GM12892 (cell line): ENCODE data around the gene HGFAC.
"Not testable (repeated sequence)": the region's sequence is repeated elsewhere in the genome, so short reads cannot be mapped to it uniquely, and the experiment has no call there.

Experiments
- DNase-seq: peaks from one replicate; pipeline ENCODE4 v3.0.0; 2011; ENCODE audit not compliant: insufficient read length
- FAIRE-seq: peaks from 2 replicates; lab custom pipeline; 2011; peaks lifted over from hg19 to GRCh38; lab: Jason Lieb, UNC
- POLR2A ChIP-seq: IDR thresholded peaks from 2 replicates; pipeline ENCODE4 v1.6.1; 2011; ENCODE audit warnings: low read depth, low read length, control low read depth
- POLR2AphosphoS5 ChIP-seq: IDR thresholded peaks from 2 replicates; pipeline ENCODE4 v1.6.1; 2011; ENCODE audit warnings: low read depth, low read length, control low read depth
- TAF1 ChIP-seq: IDR thresholded peaks from 2 replicates; pipeline ENCODE4 v1.6.1; 2011; ENCODE audit warnings: low read depth, mild to moderate bottlenecking, control low read depth, low read length, borderline replicate concordance

The HGFAC gene

GRCh38 chr4:3447431-3448395 is 5.9 kb downstream of the HGFAC start:
- FAIRE-seq (no peak), DNase-seq (no peak)
- TF ChIP-seq TAF1: no peak
- no peak for TF ChIP-seq POLR2A
- no peak for TF ChIP-seq POLR2AphosphoS5

- TF ChIP-seq POLR2AphosphoS5 (no peak), POLR2A (no peak), TAF1 (no peak)
- DNase-seq (no peak), FAIRE-seq (no peak)
Observed at GRCh38 chr4:3449047-3449573, 7.3 kb downstream of the HGFAC start.

- TF ChIP-seq POLR2AphosphoS5 (no peak), TAF1 (no peak), POLR2A (no peak)
- FAIRE-seq (no peak), DNase-seq (no peak)
Observed at GRCh38 chr4:3449574-3450534, 8.1 kb downstream of the HGFAC start.

GRCh38 chr4:3450643-3451042 is 8.9 kb downstream of the HGFAC start:
- no peak for FAIRE-seq
- TF ChIP-seq POLR2AphosphoS5 (no peak), POLR2A (no peak), TAF1 (no peak)
- no peak for DNase-seq

- no peak for FAIRE-seq
- DNase-seq: no peak
- TF ChIP-seq TAF1 (no peak), POLR2AphosphoS5 (no peak), POLR2A (no peak)
Observed at GRCh38 chr4:3451956-3452355, 10.2 kb downstream of the HGFAC start.

- no peak for TF ChIP-seq POLR2A
- no peak for TF ChIP-seq TAF1
- TF ChIP-seq POLR2AphosphoS5: no peak
- no peak for FAIRE-seq
- no peak for DNase-seq
Observed at GRCh38 chr4:3452376-3452775, 10.6 kb downstream of the HGFAC start.

- not testable (repeated sequence) for FAIRE-seq, DNase-seq
Observed at GRCh38 chr4:3455596-3455995, 13.8 kb downstream of the HGFAC start.

GRCh38 chr4:3458371-3458770 is 16.6 kb downstream of the HGFAC start:
- TF ChIP-seq POLR2A (no peak), POLR2AphosphoS5 (no peak), TAF1 (no peak)
- no peak for DNase-seq
- no peak for FAIRE-seq

GRCh38 chr4:3459156-3459555 is 17.4 kb downstream of the HGFAC start:
- not testable (repeated sequence) for DNase-seq, FAIRE-seq

GRCh38 chr4:3460926-3461325 is 19.2 kb downstream of the HGFAC start:
- DNase-seq: no peak
- TF ChIP-seq TAF1 (no peak), POLR2A (no peak), POLR2AphosphoS5 (no peak)
- no peak for FAIRE-seq

- DNase-seq (no peak), FAIRE-seq (no peak)
Observed at GRCh38 chr4:3461515-3462291, 19.9 kb downstream of the HGFAC start.

More at GRCh38 chr4:3461515-3462291, 19.9 kb downstream of the HGFAC start:
- TF ChIP-seq POLR2AphosphoS5: no peak
- TF ChIP-seq POLR2A: no peak
- TF ChIP-seq TAF1: no peak
